NCI-H2196 (cell line): Measurements from ENCODE around the gene MUC6.

Experiments used
- DNase-seq: peaks from one replicate; lab custom pipeline; 2025; ENCODE audit not compliant: unreplicated experiment; lab: John Stamatoyannopoulos, UW

Gene MUC6

DNA sequence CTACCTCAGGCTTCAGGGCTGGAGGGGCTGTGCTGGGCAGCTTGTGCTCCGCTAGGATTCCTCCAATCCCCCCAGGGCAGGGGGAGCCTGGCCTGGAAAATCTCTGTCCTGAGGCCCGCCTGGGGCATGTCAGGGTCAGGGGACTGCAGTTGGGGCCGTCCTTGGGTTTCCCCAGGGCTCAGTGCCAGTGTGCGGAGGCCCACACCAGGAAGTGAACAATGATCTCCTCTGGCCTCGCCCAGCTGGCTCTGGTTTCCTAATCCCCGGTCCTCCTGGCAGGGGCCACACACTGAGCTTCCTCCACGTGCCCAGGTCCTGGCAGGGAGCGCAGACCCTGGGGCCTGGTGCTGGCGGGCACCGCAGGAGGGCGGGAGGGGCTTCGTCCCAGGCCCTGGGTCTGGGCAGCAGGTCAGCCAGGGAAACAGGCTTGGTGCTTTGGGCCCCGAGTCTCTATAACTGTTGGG lies 36.8 kb upstream of the MUC6 start:
- peak; percentile 75 for DNase-seq

DNA sequence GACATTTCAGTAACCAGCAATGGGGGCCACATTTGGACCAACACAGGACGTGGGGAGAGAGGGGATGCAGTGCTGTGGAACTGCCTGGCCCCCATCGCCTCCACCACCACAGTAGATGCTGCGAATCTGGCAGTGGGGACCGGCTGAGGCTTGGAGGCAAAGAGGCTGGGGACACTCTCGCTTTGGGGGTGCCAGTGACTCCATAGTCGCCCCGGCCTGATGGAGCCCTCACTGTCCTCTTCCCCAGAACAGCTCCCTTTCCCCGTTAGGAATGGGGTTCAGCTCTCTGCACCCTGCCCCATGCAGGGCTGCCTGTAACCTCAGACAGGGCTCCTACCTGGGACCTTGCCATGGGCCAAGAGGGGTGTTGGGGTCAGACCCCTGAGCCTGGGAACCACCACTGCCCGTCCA lies 36.3 kb upstream of the MUC6 start:
- DNase-seq, result no peak

DNA sequence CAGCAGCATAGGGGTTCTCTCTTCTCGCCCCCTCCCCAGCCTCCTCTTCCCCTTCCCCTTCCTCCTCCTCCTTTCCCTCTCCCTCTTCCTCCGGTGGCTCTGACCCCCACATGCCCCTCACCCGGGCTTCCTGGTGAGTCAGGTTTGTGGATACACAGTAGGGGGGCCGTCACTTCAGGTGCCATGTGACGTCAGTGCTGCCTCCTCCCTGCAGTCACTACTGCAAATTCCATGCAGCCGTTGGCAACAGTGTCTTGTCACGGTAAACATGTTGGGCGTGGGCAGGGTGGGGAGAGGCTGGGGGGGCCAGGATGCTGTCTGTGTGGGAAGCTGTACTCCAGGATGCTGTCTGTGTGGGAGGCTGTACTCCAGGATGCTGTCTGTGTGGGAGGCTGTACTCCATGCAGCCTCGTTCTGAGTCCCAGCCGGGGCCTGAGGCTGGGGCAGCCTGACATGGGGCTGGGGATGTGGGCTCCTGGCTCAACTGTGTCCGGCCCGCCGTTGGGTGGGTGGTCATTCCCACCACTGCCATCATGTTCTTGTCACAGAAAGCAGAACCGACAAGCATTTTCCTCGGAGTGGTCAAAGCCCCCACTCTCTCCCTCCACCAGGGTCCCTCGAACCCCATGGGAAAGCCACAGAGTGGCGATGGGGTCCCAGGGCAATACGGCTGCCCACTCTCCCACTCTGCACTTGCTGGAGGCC lies 35.8 kb upstream of the MUC6 start:
- no peak for DNase-seq

DNA sequence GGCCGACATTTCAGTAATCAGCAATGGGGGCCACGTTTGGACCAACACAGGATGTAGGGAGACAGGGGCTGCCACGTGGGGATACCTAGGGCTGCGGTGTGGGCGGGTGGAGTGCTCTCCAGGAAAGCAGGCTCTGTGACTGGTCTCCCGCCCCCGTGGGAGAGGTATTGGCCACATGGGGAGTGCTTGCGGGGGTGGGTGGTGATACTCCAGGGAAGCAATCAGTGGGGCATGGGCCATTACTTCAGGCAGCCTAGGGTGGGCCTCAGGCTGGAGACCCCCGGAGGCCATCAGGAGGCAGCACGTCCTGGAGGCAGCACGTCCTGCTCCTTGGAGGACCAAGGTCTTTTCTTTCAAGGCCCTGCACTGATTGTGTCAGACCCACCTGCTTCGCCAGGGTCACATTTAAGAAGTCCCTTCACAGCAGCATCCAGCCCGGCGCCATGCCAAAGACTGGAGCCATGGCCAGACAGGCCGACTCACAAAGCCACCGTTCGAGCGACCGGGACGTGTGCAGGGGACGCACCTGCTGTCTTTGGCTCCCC lies 35.1 kb upstream of the MUC6 start:
- DNase-seq, result no peak

DNA sequence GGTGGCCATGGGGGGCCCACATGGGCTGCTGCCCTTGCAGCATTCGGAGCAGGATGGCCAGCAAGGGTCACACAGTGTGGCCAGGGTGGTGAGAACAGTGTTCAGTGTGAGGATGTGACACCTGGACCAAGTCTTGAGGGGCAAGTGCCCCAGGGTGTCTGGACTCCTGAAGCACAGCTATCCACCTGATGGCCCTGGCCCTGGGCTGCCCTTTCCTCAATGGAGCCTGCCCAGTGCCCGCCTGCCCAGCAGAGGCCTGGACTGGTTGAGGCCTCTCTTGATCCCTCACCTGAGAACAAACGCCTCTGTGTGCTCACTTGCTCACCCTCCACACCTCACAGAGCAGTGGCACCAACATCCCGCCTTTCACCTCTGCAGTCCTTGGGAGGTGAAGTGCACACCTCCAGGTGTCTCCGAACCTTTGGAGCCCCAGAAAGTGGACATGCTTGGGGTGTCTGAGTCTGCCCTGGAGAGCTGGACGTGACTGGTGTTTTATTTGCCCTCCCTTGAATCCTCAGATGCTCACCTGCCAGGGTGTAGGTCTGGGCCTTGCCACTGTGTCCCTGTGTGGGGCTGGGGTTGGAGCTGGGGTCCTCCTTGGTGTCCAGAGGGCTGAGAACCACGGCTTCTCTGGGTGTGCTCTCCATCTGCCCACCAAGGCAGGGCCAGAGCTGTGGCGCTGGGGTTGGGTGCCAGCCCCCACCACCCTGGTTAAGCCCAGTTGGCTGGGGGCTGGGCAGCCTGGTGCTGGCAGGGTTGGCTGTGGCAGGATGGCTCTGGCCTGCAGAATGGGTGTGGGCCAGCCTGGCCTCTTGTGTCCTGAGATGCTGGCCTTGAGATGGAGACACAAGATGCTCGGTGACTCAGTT lies 34.3 kb upstream of the MUC6 start:
- DNase-seq, result no peak

DNA sequence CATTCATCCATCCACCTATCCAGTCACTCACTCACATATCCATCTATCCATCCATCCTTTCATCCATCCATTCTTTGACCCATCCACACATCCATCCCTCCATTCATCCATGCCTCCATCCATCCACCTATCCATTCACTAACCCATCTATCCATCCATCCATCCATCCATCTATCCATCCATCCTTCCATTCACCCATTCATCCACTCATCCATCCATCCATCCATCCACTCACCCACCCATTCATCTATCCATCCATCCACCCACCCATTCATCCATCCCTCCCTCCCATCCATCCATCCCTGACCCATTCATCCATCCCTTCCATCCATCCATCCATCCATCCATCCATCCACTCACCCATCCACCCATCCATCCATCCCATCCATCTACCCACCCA lies 33.2 kb upstream of the MUC6 start:
- DNase-seq, result no peak

DNA sequence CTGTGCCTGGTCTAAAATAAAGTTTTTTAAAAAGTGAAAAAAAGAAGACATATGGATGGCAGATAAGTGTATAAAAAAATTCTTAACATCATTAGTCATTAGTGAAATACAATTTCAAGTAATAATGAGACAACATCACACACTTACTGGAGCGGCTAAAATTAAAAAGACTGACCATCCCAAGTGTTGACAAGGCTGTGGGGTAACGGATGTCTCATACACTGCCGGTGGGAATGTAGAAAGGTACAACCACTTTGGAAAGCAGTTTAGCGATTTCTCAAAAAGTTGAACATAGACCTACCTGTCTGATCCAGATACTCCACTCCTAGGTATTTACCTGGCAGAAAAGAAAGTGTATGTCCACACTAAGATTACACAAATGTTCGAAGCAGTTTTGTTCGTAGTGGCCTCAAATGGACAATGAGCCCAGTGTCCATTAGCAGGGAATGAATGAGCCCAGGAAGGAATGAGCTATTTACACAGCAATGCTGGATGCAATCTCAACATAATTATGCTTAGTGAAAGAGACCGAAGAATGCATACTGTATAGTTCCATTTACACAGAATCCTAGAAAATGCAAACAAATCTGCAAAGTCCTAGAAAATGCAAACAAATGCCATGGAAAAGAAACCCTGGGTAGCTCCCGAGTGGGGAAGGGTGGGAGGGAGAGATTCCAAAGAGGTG lies 31.4 kb upstream of the MUC6 start:
- DNase-seq, result no peak

DNA sequence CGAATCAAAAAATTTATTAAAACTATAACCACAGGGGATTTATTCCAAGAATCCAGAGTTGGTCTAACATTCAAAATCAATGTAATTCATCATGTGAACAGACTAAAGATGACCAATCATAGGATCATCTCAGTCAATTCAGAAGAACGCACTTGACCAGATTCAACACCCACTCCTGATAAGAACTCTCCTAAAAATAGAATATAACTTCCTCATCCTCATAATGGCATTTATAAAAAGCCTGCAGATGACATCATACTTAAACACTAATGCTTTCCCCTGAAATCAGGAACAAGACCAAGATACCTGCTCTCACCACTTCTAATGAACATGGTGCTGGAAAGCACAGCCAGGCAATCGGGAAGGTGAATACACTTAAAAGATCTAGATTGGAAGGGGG lies 27.6 kb upstream of the MUC6 start:
- no peak for DNase-seq

DNA sequence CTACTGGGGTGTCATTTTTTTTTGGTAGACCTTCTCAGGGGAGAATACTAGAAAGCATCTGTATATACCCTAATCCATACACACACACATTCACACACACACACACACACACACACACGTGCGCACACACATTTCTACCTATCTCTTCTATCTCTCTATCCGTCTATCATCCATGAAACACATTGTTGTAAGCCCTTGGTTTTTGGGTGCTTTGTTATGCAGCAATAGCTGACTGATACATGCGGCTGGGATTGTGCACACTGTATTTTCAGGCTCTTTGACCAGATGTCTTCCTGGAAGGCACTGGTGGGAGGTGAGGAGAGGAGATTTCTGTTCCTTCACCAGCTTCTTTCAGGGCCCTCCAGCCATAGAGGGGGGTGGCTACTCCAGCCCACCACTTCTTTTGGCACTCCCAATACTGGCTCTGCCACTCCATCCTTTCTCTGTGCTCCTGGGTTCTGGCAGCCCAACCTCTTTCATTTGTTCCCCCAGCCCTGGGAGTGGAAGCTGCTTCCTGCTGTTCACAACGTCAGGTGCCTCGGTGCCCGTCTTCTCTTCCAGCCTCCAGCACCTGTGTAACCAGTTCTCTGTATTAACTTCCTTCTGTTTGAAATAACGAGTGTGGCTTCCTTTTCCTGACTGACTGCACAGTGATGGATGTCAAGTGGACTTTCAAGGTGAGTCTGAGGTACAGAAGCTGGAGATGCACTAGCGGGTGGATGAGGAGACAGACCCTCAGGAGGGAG lies 25.7 kb upstream of the MUC6 start:
- DNase-seq, result no peak

DNA sequence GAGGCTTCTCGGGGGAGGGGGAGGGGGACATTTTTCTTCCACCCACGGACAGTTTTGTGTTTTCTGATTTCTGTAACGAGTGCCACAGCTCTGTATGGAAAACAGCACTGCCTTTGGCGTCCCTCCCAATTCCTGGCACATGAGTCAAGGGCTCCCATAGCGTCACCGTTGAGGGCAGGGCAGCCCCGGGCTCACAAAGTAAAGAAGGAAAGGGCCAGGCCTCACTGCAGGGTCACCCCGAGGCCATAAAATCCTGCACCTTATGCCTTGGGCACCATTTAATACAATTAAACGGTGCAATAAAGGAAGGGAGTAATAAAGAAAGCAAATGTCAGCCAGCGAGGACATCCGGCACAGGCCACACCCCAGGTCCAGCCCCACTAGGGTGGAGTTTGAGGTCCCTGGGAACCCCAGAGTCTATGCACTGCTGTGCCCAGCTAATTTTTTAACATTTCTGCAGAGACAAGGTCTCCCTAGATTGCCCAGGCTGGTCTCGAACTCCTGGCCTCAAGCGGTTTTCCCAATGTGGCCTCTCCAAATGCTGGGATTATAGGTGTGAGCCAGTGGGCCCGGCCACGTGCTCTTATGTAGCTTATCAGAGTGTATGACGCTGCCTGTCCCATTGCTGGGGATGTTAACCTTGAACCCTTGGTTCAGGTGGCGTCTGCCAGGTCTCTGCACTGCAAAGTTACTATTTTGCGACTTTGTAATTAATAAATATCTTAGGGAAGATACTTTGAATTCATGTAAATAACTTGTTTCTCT lies 24.5 kb upstream of the MUC6 start:
- no peak for DNase-seq

DNA sequence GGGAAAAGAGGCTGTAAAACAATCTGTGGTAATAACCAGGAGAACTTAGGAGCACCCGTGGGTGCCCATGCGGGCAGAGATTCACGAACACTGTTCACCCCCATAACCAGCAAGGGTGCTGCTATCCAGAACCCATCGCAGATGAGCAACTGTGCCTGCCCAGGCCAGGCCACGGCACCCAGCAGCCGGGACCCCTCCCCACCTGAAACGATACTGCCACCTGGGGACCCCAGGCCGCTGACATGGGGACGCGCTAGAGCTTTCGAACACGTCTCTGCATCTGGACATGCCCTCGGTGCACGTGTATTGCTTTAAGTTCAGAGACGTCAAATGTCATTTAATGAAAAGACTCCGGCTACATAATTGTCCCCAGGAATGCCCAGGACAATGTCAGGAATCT lies 23.9 kb upstream of the MUC6 start:
- no peak for DNase-seq

DNA sequence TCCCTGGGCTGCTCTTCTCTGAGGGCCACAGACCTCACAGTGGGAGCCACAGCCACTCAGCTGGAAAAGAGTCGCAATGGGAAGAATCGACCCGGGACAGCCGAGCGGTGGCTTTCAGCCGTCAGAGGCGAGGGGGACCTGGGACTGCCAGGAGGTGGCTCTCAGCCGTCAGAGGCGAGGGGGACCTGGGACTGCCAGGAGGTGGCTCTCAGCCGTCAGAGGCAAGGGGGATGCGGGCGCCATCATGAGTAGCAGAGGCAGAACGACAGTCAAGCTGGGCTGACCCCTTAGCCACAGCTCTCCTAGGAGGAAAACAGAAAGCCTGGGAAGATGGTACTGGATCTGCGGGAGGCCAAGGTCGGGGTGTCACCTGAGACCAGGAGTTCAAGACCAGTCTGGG lies 23.2 kb upstream of the MUC6 start:
- no peak for DNase-seq

DNA sequence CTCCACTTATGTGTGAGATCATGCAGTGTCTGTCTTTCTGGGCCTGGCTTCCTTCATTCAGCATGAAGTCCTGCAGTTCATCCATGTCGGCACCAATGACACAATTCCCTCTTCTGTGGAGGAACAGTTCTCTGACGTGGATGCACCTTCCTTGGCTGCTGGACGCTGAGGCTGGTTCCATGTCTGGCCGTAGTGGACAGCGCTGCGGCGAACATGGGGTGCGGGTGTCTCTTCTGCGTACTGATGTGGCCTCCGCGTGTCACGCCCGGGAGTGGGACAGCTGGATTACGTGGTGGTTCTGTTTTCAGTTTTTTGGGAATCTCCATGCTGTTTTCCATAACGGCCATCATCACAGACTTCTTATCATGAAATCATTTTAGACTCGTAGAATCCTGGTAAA lies 21.3 kb upstream of the MUC6 start:
- DNase-seq, result no peak

DNA sequence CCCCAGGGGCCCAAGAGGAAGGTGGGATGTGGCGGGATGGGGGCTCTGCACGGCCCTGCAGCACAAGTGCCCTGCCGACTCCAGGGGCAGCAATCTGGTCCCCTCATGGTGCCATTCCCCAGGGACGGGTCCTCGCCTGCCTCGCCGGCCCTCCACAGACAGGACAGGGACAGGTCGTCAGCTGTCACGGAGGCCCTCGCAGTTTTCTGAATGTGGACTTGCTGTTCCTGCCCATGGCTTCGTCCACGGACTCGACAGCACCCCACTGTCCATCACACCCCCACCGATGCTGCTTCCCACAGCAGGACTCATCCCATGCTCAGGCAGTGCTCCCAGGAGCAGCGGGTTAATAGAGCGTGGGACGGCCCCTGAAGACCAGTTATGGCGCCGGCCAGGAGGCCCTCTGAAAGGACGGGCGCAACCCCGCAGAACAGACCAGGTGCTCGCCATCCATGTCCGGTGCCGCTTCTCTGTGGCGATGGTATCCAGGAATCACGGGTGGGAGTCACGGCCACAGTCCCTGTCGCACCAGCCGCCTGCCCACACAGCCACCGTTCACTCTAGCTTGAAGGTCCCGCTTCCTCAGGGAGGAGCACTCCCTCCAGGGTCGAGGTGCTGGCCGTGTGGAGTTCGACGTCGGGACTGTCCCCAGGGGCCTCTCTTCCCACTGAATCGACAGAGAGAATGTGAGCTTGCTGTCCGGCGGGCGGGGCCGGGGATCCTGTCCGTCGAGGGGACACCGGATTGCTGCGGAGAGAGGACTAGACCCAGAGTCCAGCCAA lies 19.7 kb upstream of the MUC6 start:
- no peak for DNase-seq

DNA sequence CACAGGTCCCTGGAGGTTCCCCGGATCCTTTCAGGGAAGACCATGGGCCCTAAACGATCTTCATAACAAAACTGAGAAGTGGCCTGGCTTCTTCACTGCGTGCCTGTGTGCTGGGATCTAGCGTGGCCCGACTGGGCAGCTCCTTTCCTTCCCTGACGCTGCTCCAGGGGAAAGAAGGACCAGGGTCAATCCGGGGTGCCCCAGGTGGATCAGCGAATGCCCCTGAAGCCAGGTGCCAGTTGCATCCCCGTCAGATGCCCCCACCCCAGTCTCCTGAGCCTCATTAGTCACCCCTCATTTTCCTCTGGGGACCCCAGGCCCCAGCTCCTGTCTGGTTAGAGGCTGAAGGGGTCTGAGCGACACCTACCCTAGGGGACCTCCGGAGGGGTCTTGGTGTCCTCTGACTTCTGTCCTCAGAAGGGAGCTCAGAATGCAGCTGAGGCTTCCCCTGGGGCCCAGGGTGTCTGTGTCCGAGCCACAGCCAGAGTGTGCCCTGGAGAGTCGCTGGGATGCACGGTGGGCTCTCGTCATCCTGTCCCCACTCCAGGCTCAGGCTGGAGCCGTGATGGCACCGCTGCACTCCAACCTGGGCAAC lies 18.7 kb upstream of the MUC6 start:
- no peak for DNase-seq

DNA sequence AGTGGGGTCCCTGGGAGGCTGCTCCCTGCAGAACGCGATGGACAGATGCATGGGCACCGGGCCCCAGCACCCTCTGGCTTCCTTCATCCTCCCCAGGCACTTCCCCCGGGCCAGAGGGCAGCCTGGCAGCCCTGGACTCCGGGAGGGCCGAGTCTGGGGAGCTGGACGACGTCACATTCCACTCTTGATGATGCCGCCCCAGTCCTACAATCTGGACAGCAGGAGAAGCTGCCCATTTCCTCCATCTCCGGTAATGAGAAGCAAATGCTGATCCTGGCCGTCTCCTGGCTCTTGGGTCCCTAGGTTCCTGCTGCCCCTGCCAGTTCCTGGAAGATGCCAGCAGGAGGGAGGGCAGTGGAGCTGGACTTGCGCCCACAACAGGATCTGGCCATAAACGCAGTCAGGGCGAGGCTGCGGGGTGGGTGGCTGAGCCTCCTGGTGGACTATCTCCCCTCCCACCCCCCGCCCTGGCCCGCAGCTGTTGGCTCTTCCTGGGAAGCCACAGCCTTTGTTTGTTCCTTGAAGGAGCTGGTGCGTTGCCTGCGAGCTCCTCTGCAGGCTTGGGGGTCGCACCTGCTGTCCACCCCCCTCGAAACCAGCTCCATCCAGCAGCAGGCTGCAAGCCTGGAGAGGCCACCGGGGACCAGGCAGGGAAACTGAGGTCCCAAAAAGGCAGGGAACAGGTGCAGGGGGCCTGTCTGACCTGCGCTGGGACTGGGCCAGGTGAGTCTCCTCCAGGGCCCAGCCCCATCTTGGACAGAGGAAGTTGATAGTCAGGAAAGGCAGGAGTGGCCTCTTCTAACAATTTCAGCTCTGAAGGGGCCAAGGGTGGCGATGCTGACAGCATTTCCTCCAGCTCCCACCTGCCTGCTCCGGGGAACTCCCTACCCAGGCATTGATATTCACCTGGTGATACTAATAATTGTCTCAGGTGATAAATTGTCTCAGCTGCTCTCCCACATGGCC lies 17.9 kb upstream of the MUC6 start:
- DNase-seq, result peak; percentile 5

DNA sequence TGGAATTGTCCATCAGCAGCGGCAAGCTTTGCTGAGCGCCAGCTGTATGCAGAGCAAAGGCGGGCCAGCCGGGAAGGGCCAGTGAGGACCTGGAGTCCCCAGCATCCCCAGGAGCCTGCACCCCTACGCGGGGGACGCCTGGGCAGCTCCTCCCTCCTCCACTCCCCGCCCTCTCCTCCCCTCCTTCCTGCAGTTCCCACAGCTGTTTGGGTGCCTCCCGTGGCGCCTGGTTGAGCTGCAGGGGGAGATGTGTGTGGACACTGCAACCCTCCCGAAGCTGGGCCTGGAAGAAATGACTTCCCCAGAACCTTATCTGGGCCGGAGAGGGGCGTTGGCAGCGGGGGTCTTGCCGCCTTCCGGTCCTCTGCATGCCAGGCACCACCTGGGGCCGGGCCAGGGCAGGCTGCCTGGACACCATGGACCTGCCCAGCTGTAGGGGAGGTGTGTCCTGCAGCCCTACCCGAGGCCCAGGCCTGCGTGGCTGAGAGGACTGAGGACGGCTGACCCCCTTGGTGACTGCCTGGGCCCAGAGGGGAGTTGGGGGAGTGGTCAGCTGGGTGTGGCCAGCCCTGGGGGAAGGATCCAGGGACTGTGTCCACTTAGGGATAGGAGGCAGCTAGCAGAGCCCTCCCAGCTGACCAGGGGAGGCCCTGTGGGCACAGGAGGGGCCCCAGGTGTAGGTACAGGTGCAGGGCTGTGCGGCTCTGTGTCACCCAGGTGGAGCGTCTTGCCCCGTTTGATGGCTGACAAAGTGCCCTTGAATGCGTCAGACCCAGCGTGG lies 16.8 kb upstream of the MUC6 start:
- no peak for DNase-seq
